ENCODE data around the gene MCOLN3. TPM values are rescaled to one million over a fixed set of nuclear protein-coding genes. Genes with fewer than 3 reads are reported as not detected.

The MCOLN3 gene, protein sequence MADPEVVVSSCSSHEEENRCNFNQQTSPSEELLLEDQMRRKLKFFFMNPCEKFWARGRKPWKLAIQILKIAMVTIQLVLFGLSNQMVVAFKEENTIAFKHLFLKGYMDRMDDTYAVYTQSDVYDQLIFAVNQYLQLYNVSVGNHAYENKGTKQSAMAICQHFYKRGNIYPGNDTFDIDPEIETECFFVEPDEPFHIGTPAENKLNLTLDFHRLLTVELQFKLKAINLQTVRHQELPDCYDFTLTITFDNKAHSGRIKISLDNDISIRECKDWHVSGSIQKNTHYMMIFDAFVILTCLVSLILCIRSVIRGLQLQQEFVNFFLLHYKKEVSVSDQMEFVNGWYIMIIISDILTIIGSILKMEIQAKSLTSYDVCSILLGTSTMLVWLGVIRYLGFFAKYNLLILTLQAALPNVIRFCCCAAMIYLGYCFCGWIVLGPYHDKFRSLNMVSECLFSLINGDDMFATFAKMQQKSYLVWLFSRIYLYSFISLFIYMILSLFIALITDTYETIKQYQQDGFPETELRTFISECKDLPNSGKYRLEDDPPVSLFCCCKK
- not detected for polyA plus RNA-seq (2013, experiment 1 of 2; ENCODE audit: insufficient read length)
- not detected for polyA plus RNA-seq (2013, experiment 2 of 2; ENCODE audit: insufficient read length)

DNA sequence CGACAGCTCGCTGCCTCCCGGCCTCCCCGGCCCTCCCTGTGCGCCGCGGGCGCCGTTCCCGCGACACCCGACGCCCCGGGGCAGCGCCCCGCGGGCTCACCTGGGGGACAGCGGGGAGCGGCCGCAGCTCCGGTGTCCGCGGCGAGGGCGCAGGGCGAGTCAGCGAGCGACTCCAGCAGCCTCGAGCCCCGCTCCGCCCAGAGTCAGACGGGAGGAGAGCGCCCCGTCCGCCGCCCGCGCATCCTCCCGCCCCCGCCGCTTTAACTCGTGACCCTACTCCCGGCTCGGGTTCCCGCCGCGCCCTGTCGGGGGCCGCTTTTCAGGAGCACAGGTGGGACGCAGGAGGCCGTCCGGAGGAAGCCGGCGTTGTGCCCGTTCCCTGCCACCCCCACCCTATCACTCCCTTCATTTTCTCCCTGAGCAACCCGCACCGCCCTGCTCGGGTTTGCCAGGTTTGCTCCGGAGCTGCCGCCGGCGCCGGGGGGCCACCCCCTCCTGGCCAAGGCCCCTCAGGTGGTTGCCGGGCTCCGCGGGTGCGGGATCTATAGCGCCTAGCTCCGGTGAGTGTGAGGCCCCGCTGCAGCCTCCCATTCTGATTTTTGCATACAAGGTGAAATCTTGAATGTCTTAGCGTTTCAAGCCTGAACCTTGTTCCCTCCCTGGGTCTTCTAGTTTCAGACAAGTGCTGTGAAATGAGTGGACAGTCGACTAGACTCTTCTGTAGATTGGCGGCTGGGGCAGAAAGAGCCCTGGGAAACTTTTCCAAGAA is at the start of gene MCOLN3:
Gene MCOLN3, minus strand, starts transcription at position 205 of the 769 bp plus-strand sequence. CDS start 3,140 bp downstream, outside the sequence.
- peak; percentile 15 for DNase-seq

DNA sequence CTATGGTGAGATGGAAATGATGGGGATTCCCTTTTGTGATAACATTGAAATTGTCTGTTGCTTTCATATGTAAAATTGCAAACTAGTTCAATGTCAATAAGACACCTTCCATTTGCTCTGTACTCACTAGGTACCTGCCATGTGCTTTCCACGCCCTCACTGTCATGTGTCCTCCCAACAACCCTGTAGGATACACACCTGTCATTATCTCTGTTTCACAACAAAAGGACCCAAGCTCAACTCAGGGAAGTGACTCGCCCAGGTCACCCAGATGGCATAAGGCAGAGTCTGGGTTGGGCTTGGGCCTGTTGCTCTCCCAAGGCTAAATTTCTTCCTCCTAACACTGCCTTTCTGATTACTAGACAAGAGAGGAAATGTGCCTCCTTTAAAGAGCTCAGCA is 45.3 kb upstream of the MCOLN3 start:
- DNase-seq, result no peak

DNA sequence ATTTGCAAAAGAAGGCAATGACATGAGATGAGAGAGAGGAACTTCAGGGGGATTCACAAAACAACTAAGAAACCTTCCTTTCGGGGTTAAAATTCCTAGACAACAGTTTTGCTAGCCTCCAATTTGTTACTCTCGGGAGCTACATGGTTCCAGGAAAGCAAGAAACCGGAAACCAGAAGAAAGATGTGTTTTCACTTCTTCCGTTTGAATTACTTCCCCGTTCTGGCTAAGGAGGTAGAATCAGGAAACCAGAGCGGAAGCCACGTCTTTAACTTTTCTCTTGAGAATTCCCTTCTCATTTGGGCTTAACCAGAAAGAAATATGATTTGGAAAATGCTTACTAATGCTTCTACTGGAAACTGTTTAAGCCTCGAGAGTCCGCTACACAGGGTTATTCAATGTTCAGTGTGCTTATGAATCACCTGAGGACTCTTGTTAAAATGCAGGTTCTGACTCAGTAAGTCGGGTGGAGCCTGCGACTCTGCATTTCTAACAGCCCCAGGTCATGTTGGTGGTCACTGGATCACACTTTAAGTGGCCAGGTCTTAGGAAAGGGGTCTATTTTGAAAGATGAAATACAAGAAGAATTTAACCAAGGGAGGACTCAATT is 43.5 kb upstream of the MCOLN3 start:
- no peak for DNase-seq

DNA sequence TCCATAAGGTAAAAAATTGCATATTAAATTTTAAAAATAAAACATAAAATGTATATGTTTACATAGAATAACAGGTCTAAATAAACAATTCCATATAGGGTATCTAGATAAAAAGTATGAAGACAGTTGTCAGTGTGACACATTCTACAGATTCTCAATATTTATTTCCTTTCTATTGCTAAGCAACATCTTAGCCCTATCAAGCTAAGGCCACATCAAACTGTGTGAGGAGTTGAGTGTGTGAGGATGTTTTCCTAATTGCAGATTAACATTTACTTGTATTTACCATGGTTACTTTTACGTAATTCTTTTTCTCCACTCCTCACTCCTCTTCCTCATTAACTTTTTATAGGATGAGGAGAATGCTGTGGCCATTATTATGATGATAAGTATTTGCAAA is 41.9 kb upstream of the MCOLN3 start:
- DNase-seq, result no peak

DNA sequence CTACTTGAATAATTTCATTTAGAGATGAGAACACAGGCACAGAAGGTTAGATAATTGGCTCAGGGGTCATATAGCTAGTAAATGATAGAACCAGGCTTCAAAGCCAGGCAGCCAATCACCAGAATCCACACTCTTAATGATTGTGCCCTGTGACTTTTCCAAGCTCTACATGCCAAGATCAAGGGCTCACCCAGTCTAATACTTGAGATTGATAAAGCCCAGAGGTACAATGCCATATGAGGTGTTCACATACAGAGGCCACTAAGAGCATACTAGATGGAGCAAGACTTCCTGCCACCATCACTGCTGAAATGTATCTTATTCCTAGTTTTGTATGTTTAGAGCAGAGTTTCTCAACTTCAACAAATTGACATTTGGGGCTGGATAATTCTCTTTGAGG is 40.9 kb upstream of the MCOLN3 start:
- DNase-seq, result no peak

DNA sequence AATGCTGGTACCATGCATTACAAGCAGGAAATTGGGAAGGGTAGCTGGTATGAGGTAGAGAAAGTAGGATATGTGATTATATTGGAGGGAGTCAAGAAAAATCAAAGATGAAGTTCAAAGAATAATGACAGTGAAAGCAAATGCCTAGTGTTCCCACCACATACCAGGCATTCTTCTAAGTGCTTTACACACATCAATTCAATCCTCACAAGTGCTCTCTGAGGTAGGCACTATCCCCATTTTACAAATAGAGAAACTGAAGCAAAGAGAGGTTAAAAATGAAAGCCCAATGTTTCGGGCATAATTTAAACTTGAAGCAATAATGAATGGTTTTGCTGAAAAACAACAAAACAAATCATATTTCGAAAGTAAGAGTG is 40.1 kb upstream of the MCOLN3 start:
- DNase-seq, result no peak

DNA sequence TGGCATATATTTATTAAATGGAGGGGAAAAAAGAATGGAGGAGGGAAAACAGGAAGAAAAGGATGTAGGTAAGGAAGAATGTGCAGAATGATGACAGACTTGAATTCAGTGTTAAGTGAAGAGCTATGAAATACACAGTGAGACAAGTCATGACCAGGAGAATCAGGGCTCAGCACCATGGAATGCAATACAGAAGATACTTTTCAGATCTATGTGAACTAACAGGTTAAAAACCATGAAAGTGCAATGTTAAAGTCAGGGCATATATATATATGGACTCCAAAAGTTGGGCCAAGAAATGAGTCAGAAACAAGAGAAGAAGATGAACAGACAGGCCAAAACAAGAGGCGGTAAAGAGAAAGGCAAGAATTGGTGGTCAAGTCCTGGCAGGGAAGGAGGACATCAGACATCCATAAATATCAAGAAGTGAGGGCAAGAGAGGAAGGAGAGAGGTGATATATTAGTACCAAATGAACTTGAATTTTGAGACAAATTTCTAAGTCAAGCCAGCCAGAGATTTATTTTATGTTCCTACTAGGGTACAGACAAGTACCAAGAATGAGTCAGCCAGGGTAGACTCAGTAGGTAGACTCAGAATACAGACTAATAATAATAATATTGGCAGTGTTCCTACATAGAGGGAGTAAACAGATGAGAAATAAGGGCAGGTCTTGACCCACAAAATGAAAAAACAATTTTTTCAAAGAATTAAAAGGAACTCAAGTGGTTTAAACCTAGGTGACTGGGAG is 39.5 kb upstream of the MCOLN3 start:
- DNase-seq, result no peak

DNA sequence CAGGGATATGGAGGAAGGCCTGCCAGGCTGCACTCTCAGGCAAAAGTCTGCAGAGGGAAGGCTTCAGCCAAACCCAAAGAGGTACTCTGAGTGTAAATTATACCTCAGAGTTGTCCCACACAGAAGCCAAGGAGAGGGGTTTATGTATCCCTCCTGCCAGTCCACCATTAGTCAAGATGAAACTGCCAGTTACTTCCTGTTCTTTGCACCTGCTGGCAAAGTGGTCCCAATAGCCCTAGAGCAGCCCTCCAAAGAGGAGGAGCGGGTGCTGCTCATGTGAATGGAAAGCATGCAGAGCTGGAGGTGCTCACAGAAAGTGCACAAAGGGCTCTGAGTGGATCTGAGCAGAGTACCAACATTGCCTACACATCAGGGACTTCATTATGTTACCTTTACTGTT is 37.1 kb upstream of the MCOLN3 start:
- no peak for DNase-seq

DNA sequence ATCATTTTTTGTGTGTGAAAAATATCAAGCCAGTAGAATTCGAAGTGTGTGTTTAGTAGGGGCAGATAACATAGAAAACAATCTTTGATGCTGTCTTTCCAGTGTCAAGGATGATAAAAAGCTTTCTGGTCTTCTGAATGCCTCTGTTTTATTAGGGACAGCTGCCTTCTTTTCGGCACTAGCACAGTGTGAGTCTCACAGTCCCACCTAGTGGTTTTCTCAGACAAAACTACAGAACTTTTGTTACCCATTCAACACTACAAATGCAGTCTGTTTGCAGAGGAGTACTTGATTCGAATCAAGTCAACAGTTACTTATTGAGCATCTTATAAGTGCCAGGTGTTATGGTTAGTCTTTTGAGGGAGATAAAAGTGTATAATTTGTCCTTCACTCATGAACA is 30.6 kb upstream of the MCOLN3 start:
- DNase-seq, result peak; percentile 22

DNA sequence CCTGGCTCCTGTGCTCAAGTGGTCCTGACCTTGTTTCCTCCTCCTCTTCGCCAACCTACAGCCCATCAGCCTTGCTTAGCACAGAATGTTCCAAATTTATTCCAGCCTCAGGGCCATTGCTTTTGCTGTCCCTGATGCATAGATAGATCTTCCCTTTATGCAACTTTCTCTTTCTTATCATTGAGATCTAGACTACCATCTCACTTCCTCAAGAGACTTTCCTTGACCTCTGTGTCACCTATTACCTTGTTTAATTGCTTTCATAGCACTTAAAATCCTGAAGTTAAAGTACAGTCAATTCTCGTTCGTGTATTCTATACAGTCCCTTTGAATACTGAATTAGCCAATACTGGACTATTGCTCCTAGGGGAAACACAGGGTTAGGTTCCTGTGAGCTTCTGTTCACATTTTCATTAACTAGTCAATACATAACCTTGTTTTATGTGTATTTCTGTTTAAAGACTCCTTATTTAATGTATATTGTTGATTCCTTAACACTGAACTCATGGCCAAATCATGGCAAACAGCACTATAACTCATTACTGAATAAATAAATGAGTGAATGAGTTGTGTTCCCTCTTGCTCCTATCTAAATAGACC is 26.2 kb upstream of the MCOLN3 start:
- DNase-seq, result no peak

DNA sequence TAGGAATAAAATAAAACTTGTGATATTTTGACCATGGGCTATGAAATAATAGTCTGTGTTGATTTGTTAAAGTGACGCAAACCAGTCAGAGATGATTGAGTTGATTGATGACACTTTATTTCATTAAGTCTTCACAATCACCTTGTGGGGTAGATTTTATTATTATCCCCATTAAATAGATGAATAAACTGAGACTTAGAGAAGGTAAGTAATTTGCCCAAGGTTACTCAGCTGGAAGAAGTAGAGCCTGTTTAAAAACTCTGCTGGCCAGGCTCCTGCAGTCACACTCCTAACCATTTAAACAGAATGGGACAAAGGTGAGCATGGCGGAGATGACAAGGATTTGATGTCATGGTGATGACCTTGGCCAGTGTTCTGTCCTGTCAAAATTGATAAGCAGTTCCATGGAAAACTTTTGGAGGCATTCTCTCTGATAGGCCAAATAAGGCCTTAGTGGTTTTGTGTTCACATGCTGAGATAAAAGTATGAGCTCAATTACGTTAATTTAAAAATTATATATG is 22.7 kb upstream of the MCOLN3 start:
- DNase-seq, result no peak

DNA sequence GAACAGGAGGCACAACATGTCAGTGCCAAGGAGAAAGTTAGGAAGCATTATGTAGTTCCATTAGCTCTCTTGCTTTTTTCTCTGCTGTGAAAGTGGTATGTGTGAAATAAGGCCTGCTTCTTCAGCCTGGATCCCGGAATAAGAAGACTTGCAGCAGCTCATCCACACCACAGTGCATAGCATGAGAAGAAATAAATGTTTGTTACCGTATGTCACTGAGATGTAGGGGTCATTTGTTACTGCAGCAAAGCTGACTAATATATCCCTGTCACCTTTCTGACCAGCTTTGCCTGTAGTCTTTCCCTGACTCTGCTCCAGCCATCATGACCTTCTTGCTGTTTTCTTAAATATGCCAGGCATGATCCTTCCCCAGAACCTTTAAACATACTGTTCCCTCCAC is 20.5 kb upstream of the MCOLN3 start:
- DNase-seq, result no peak

DNA sequence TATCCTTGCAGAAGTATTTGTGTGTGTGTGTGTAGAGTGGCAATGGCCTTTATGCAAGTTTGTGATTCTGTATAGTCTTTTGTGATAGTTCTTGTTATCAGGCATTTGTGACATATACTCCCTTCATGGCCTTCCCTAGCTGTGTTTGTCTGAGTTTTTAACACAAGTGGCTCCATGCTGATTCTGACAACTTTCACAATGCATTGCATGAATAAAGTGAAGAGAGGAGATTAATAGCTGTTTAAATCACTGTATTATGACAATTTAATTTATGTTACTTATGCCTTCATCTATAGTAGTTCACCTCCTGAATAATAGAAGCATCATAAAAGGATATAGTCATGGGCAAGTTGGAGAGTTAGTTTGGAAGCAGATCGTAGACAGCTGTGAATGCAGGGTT is 17.2 kb upstream of the MCOLN3 start:
- DNase-seq, result no peak

DNA sequence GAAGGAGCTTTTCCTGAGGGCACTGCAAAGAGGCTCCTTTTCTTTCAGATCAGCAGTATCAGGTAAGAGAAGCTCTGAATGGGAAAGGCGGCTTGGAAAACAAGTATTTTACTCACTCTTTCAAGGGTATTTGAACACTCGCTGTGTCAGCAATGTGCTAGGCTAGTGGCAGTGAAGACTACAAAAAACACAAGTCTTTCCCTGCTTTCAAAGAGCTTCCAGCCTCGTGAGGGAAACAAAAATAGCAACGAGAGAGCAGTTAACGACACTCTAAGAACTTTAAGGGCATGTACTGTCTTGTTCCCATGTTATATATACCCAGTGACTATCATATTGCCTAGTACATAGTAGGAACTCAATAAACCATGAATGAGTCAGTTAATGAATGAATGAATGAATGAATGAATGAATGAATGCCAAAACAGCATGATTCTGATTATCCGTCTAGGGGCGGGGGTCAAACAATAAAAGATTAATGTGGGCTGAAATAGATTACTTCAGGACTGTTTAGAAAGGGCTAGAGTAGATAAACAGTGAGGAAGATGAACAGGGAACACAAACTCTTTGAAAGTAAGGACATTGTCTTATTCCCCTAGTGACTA is 14.2 kb upstream of the MCOLN3 start:
- no peak for DNase-seq

DNA sequence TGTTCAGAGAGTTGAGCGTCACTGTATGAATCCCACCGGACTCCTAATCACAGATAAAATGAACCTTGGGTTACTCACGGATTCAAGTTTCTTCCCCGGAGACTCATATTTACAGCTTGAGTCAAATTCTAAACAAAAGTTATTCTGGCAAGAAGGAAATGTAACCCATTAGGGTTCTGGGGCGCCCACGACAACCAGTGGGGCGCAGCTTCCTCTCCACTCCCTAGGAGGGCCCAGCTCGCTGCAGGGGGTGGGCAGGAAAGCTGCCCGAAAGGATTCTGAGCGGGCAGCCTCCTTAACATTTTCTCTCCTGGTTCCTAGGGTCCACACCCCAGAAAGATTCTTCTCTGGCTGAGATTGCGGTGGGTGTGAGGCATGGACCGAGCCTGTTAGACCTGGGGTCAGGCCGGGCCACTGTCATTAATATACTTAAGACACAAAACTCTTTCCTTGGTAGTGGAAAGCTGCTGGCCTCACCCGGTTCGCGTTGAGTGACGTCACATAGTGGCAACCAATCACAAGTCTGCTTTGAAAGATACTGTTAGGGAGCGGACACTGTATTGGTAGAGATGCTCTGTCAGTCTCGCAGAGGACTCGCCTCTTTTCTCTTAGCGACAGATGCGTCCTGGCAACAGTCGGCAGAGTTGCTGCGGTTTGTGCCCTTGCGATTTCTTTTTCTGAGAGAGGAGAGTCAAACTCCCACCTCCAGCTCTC is 13.6 kb upstream of the MCOLN3 start:
- DNase-seq, result peak; percentile 99

DNA sequence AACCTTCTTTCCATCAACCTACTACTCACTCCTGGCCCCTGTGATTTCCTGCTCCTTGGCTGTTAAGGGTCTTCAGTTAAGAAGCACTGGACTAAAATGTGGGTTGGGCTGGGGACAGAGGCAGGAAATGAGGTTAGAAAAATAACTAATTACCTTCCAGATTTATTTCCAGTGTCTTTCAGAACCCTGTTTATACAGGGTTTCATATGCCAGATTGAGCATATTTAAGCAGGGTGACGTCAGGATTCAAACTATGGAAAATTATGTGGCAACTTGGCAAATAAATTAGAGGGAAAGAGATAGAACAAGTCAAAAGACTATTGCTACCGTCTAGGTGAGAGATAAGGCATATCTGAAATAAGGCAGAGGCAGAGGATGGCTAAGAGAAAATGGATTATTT is 11.7 kb upstream of the MCOLN3 start:
- DNase-seq, result no peak

DNA sequence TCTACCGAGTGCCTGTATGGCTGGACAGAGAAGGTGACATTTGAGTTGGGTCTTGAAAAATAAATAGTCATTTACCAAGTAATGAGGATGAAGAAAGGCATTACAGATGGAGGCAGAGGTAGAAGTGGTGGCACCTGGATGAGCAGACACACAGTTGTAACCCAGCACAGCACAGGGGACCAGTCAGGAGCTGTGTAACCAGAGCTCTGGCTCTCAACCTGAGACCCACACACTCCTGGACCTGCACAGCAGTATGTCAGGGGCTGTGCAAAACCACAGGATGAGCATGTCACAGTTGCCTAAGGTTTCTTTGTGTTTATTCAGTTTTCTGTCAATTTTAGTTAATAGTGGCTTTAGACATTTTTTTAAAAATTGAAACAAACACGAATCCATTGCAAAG is 11.3 kb upstream of the MCOLN3 start:
- no peak for DNase-seq

DNA sequence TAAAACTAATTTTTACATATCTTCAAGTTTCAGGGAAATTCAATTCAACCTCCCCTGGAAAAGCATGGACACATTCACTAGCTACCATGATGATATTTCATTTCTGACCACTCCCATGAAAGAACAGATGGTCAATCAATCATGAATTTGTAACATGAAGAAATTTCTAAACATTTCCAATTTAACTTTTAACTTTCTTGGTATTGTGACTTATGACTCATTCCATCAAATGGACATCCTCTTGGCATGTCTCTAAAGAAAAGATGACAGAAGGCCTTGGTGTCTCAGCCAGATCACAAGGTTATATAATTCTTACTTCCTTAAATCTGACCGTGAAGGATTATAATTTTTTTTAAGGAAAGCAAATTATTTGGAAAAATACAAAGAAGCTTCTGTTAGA is 10.5 kb upstream of the MCOLN3 start:
- peak; percentile 3 for DNase-seq

DNA sequence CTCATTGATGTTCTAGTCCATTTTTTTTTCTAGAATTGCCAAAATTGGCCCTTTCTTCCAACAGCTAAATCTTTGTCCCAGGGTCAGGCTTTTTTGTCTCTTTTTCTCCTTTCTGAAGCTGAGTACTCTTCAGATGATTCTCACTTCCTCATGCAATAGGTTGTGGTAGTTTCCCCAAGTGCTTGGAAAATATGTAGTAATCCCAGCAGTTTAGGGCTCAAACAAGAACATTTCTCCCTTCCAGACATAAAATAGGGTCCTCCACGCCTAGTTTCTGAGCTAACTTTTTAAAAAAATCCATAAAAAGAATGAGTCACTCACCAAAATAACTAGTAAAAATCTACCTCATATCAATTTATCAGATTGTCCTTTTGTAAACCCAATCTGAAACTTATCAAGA is 10.0 kb upstream of the MCOLN3 start:
- no peak for DNase-seq

DNA sequence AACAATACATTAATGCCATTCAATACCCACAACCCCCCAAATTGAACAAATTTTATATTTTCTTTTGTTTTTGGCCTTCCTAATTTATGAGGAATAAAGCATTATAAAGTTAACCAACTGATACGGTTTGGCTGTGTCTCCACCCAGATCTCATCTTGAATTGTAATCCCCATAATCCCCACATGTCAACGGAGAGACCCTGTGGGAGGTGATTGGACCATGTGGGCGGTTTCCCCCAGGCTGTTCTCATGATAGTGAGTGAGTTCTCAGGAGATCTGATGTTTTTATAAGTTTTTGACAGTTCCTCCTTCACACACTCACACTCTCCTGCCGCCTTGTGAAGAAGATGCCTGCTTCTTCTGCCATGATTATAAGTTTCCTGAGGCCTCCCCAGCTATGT is 6.4 kb upstream of the MCOLN3 start:
- no peak for DNase-seq

DNA sequence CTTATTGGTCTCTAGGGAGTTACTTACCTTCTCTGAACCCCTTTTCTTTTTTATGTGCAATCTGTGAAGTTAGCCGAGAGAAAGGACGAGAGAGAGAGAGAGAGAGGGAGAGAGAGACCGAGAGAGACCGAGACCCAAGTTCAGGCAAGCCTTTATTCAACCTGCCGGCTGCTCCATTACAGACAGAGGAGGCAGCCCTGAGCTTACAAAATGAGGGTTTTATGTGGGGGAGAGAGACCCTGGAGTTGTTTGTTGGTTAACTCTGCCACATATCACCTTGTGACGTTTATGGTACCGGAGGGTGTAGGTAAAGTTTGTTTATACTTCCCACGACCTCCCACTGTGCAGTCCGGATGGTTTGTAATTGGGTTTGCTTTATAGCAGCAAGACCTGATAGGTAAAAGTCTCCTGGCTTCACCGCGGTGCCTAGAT is 1.5 kb upstream of the MCOLN3 start:
- no peak for DNase-seq
